Stimulated activated CD4-positive, alpha-beta T cell treated with anti-CD3 and anti-CD28 coated beads, TNF-alpha, amount 100 ng/mL, for 24 hours (primary cell): ENCODE measurements around the gene IL4R.
"Not testable (repeated sequence)": the region's sequence is repeated elsewhere in the genome, so short reads cannot be mapped to it uniquely, and the experiment has no call there.

Experiments
- DNase-seq, 3 experiments: peaks; one replicate each; pipeline ENCODE4 v3.0.0-alpha.2; 2020; ENCODE audit warnings: low read depth in 3 of 3

IL4R gene

GRCh38 chr16:27404163-27404823 is 90.5 kb downstream of the IL4R start:
- peak in 1 of 3 experiments; percentile 39 for DNase-seq

- DNase-seq = peak in 2 of 3 experiments; percentile 64 to 84
Measured at GRCh38 chr16:27405546-27406451, 92.0 kb downstream of the IL4R start.

GRCh38 chr16:27406511-27407128 is 92.8 kb downstream of the IL4R start:
- peak in 1 of 3 experiments; percentile 25 for DNase-seq

GRCh38 chr16:27407133-27407532 is 93.4 kb downstream of the IL4R start:
- DNase-seq = no peak

- DNase-seq = peak in 1 of 3 experiments; percentile 33
Measured at GRCh38 chr16:27408012-27408601, 94.3 kb downstream of the IL4R start.

DNA sequence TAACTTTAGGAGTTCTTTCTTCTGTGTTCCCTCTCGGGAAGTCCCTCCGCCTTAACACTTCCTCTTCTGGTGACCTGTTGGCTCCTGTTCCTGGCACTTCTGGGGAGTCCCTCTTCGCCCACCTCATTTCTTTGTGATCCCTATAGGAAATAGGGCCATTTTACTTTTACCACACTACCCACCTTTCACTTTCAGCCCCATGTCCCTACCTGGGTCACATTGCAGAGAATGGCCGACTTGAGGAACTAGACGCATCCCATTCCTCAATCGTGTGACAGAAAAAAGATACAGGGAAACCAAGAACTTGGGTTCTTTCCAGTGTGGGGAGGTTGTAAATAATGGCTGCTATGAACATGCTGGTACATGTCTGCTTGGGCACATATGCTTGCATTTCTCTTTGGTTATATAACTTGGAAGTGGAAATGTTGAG is 94.8 kb downstream of the IL4R start:
- DNase-seq = no peak

DNA sequence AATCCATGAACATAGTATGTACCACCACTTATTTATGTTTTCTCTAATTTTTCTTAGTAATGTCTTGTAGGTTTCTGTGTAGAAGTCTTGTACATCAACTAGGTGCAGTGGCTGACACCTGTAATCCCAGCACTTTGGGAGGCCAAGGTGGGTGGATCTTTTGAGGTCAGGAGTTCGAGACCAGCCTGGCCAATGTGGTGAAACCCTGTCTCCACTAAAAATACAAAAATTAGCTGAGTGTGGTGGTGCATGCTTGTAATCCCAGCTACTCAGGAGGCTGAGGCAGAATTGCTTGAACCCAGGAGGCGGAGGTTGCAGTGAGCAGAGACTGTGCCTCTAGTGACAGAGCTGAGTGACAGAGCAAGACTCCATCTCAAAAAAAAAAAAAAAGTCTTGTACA is 96.2 kb downstream of the IL4R start:
- not testable (repeated sequence) for DNase-seq

DNA sequence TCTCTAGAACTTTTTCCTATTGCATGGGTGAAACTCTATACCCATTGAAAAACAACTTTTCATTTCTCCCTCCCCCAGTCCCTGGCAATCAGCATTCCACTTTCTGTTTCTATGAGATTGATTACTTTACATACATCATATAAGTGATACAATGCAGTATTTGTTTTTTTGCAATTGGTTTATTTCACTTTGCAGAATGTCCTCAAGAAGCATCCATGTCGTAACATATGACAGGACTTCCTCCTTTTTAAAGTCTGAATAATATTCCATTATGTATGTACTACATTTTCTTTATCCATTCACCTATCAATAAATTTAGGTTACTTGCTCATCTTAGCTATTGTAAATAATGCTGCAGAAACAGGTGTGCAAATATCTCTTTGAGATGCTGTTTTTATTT is 97.0 kb downstream of the IL4R start:
- DNase-seq = no peak

- no peak for DNase-seq
Measured at GRCh38 chr16:27413956-27414355, 100.2 kb downstream of the IL4R start.
